NCI-H2227 treated with DMSO at 0.1 percent for 48 hours (cell line): ENCODE measurements around the gene CNN3.

Source experiments
- DNase-seq: peaks from one replicate; lab custom pipeline; 2025; lab: John Stamatoyannopoulos, UW

CNN3 gene

DNA sequence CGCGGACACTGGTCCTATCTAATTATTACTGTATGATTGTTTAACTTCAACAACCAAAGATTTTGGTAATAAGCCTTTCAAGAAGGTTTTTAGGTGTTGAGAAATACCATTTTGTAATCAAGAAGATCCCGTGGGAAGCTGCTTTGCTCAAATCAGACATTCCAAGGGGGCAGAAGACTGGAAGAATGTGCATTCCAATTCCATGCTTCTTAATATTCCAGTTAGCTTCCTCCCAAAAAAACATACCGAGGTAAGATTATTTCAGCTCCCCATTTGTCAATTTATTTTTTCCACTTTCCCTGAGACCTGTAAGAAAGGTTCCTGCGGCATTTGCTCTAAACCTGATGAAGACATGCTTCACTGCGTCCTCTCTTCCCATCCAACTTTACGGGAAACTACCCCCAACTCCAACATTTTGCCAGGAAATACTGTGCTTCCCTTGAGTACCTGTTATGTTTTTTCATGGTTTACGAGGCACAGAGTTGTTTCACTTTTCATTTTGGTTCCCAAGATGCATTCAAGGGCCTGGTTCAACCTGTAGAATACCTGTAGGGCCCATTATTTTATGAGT, 4.1 kb downstream of the CNN3 start:
- no peak for DNase-seq

DNA sequence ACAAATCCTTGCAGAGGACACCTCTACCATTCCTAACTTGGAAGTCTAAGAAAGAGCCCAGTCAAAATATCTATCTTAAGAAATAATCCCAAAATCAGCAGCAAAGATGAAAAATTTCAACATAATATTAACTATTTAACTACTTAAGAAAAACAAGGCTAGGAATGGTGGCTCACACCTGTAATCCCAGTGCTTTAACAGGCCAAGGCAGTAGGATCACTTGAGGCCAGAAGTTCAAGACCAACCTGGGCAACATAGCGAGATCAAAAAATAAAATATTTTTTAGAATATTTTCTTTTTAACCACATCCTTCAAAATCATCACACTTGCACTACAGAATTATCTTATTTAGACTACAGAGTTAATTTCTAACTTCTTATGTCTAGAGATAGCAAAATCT, 4.9 kb downstream of the CNN3 start:
- no peak for DNase-seq

DNA sequence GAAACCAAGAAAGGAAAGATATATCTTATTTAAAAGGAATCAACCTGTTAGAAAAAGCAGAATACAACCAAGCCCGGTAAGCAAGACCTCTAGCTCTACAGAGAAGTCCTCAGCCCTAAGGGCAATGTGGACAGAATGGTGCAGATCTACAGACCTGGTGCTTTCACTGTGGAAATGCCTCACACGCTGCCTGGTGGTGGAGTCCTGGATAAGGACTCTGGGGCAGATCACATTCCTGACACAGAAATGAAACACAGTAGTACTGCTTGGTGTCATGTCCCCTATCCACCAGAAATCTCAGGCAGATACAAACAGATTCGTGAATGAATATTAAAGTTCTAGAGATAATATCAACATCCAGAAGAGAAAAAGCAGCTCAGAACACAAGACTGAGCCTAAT, 6.8 kb downstream of the CNN3 start:
- DNase-seq: no peak

DNA sequence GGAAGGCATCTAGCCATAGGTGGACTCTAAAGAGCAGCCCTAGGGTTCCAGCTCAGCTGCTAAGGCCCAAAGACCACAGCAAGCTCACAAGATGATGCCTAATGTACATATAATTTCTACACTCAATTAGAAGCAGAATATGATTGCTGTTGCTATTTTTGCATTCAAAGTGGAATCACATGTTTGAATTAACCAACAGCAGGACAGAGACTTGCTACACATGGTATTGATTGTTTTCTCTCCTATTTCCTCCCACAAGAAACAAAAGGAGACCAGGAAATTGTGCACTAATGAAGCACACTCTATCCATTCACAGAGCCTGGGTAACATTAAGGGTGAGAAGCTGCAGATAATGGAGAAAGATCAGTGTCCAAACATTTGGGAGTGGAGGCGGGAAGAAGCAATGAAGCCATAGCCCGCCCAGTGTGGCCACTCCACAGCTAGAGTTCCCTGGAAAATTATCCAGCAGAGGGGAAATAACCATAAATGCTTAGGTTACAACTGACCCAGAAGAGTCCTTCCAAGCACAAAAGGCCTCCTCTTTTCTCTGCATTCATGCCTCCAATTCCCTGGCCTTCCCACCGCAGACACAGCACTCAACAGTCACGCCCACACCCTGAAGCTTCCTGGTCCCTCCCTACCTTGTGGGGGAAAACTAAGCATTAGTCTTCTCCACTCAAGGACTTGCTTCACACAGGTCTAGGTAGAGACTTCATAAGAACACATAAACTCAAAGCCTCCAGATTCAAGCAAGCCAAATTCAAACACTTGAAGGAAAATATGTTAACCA, 7.5 kb downstream of the CNN3 start:
- no peak for DNase-seq

DNA sequence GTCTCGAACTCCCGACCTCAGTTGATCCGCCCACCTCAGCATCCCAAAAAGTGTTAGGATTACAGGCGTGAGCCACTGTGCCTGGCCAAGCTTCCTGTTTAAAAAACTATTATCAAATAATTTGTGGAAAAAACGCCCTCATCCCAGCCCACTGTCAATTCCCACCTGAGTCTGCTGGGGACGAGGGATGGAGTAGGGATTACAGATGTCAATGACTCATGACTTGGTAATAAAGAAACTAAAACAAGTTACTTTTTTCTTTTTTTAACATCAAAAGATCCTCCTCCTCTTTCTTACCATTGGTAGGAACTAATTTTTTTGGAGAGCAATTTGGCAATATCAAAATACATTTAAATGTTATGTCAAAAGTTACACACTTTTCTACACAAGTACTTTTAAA, 9.7 kb downstream of the CNN3 start:
- DNase-seq: no peak

DNA sequence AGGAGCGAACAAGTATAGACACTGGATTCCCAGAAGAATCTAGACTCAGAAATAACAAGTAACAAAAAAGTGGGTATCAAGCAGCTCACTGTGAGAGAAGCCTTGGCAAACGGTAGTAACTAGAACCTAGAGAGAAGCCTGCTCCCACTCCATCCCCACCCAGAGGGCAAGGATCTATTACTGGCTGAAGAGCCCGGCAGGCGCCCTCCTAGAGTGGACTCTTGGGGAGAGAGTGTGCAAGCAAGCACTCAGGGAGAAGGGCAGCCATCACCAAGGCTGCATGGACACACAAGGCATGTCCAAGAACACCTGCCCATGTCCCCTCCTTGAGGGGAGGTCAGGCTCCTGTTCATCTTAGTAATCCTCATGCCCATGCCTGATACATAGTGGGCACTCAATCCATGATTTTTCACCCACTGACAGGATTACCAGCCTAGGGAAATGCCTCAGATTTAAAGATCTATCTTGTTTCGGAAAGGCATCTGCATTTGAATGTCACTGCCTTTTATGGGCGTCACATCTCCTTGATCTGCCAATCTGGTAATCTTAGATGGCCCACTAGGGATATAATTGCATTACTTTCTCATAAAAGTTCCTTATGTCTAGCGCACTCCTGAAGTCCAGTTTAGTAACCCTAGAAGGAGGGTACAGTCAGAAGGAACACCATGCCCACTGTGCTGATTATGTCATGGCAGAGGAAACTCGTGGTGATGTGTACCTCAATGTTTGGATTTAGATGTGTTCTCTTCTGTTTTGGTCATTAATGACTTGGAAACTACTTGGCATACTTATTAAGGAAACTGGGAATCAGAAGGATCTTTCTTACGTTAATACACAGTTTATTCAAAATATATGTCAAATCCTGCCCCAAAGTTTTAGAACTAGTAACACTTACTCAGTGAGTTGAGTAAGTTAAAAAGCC, 14.4 kb downstream of the CNN3 start:
- DNase-seq: no peak

DNA sequence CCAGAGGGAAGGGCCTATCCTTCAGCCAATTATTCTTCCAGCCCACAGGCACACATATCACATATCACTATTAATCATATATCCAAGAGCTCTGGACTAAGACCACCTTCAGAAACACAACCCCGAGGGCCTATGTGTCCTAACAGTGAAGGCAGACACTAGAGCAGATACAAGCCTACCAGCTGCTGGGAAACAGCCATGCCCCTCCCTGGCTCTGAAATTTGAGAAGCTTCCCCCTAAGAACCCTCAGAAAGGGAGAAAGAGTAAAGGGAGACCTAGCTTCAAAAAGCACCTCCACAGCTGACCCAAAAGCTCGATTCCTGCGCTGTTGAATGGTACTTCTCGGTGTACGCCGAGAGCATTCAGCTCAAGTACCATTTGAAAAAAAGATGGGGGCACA, 17.4 kb downstream of the CNN3 start:
- DNase-seq: no peak

DNA sequence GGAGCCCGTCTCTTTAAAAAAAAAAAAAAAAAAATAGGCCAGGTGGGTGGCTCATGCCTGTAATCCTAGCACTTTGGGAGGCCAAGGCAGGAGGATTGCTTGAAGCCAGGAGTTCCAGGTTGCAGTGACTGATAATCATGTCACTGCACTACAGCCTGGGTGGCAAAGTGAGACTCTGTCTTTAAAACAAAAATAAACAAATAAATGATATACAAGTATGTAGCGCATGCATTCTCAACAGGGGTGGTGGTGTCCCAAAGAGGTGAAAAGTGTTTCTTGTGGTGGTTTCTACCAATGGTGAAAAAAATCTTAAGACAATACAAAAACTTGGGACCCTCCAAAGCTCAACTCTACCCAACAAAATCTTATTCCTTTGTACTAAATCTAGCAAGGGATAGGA, 17.9 kb downstream of the CNN3 start:
- no peak for DNase-seq

DNA sequence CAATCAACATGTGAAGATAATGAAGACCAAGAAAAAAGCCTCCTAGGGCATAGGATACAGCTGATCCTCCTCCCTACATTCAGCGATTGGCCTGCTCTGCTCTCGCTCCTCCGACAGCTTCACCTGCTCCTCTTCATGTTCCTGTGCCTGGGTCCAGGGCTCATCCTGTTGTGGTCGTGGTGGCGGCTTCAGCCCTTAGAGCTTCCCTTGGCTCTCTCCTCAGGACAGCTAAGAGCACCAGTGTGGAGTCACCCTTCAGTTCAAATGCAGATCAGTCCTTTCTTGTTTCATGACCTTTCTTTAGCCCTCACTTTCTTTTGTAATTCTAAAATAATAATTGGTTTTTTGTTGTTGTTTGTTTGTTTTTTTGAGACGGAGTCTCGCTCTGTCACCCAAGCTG, 18.7 kb downstream of the CNN3 start:
- no peak for DNase-seq

DNA sequence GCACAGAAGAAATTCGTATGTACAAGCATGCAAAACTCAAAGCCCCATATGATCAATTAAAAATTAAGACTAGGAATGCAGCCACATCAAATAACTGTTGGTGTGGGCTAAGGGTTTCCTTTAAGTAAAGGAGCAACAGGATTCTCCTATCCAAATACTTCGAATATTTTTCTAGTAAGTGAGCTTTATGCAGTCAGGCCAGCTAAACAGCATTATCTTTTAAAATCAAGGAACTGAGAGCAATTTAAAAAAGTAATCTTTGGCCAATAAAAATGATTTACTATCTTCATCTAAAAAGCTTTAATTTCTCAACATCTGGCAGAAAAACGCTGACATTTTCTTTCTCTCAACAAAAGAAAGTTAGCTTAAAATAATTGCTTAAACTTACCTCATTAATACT, 19.8 kb downstream of the CNN3 start:
- DNase-seq: no peak

DNA sequence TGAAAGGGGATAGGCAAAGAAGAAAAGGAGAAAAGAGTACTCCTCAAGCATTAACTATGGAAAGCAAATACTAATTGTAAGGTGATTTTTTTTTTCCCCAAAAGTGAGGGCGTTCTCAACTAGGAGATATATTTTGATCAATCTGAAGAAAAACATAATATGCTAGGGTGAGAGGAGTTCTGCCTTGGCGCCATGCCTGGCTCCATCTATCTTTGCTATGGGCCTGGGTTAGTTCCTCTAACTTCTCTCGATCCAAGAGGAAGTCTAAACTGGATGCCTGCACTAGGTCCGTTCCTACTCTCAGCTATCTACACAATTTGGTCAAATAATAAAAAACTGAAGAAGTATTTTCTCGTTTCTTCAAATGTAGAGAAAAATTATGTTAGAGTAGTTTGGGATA, 20.5 kb downstream of the CNN3 start:
- no peak for DNase-seq

DNA sequence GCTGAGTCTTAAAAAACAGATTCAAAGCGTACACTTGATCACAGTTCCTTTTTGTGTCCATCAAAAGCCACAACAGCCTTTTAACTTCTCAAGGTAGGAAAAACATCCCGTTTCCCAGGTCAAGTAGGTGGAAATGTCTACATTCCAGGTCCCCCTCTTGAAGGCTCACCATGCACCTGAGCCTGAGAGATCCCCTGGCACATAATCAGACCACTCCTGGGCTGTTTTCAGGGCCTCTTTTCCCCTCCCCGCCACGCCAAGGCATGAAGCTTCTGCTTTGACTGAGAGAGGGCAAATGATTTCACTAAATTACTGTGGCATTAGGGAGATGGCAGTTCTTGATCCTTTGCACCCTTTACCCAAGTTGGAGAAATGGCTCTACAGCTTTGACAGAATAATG, 21.7 kb downstream of the CNN3 start:
- no peak for DNase-seq

DNA sequence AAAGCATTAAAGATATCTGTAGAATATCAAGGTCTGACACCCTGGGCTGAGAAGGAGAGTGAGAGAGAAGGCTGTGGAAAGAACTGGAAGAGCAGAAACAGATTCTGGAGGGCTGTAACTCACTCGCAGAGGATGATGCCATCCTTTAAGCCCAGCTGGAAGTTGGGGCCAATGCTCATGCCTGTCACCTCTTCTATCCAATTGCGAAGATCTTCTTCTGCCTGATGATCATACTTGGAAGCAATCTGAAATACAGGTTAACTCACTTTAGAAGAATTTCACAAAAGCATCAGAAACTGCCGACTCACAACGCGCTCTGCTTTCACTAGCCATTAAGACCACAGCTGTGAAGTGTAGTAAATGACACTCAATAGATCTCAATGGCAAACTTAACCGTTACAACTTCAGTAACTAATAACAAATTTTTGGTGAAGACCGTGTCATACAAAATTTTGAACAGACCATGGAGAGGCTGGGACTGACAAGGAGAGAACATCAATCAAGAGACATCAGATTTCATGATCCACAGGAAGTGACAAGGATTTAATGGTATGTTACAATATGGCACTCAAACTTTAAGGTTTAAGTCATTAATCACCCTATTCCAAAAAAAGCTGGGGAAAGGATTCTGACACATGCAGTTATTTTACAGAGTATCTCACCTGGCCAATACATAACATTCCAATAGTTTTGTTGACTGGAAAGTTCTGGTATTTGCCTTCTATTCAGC, 23.5 kb downstream of the CNN3 start:
- no peak for DNase-seq

DNA sequence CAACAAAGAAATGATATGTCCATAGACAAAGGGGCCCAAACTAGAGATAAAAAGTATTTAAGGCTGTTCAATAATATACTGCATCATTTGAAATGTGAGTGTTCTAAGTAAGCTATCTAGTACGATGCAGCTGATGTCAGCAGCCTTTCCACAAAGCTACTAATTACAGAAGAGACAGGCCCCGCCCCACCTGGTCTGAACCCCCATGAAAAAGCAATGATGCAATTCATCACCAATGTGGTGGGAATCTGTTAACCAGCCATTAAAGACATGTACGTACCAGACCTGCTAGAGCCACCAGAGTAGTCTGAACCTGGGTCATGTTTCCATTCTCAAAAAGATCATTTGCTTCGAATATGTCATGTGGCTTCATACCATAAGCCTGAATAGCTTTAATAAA, 25.1 kb downstream of the CNN3 start:
- DNase-seq: no peak

DNA sequence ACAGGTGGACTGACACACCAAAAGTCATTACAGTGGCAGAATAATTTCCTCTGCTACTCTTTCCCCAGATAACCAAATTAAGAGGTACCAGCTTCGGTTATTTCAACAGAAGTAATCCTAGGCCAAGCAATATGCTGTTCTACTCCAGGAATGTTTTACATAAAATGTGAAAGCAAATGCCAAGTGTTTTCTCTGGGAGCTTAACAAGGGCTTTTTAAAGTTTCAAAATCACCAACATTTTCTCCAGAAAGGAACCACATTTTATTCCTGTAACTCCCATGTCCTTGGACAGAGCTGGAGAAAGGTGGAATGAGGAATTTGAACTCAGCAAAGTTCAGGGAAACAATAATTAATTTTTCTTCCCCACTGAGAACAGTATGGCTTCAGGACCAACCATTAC, 27.2 kb downstream of the CNN3 start:
- DNase-seq: no peak

DNA sequence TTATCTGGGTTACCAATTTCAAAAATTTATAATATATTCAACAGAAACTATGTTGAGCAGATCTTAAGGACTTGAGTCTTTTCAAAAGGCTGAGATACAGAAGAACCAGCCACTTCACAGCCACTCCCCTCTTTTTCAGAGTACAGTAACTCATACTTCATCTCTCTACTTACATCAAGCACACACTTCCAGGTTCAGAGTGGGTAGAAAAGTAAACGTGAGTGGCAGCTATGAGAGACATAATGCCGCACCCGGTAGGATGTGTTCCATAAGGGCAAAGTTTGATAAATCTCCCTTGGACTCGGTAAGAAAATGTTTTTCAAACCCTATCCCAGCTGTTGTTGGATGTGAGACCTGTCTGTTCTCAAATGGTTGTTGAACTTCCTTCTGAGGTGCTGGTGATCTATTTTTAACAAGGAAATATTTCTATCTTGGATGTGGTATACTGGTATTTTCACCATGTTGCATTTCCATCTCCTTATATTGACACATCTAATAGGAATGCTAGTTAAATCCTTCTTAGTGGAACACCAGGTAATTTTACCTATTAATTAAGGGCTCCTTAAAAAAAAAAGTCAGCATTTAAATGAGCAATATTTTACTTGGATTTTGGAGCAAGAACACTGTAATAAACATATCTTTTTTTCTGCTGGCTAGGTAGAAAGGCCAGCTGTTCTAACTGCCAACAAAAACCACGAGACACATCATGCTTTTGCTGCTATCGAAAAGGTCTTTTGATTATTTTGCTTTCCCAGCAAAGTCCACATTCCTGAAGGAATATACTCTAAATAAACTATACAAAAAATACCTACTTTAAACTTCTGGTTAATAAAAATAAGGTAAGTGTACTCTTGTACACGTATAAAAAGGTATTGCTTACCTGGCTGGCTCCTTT, 28.2 kb downstream of the CNN3 start:
- DNase-seq: no peak

DNA sequence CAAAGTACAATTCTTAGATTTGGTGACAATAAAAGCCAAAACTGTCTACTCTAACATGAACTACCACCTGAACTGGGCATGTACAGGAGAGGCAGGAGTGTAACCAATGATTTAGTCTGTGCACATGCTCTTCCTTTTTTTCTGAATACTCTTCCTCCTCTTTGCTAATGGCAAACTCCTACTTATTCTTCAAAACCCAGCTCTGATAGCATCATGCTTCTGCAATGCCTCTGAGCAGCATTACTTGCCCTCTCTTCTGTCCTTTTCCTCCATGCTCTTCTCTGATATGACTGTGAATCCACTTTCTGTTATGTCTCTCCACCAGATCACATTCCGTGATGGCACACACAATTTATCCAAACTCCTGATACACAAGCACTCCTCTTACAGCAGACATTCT, 31.4 kb downstream of the CNN3 start:
- no peak for DNase-seq

DNA sequence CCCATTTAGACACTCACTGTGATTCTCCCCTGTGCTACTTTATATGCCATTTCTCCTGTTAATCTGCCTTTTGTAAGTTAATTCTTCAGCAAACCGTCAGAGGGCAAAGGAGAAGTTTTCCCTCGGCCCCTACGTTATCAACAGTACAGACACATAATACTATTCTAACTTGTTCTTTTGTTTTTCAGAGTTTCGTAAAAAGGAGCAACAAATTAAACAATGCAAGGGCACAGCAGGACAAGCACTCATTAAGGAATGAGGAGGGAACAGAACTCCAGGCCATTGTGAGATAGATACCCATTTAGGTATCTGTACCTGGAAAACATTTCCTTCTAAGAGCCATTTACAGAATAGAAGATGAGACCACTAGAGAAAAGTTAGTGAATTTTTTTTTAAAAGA, 32.3 kb downstream of the CNN3 start:
- no peak for DNase-seq

DNA sequence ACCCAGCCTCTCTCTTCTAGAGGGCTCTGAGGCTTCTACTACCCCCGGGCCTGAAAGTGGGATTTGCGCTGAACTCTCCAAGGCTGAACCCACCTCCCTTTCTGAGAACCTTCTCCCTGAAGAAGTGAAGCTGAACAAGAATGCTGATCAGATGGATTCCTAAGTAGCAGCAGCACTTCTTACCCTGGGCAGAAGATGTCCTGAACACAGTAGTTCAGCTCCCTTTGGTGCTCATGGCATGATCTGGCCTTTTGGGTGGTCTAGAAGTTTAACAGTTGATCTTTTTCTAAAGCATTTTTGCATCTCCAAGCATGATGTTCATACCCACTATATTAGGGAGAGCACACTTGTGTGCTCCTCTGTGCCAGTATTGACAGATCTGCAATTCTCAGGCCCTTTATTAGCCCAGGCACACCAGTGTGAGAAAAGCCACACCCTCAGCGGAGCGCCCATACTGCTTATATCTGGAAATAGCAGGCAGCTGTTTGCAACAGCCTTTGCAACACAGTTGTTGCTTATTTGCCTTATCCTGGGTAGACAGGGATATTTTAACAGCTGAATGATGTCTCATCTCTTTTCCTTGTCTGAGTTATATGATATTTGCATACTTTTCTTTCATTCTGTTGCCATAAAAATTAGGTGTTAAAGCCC, 34.2 kb downstream of the CNN3 start:
- DNase-seq: no peak

DNA sequence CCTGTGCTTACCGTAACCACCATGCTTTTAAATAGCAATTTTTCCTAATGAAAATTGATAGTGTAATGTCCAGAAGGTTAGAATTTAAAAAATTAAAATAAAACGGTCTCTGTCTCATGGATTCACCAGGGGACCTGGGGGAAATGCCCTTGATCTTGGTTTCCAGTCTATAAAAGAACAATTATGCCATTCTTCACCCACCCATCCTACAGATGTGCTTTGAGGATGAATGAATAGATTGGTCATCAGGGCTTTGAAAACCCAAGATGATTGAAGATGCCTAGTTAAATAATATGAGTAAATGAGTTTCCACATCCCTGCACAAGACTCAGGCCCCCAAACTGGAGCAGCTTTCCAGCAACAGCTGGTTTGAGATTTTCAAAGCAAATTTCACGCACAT, 38.7 kb downstream of the CNN3 start:
- no peak for DNase-seq
